Bone marrow (tissue), 2 donors: ENCODE measurements around the gene STRIP2.
"Not testable (repeated sequence)": the region's sequence is repeated elsewhere in the genome, so short reads cannot be mapped to it uniquely, and the experiment has no call there.

ENCODE experiments used
- DNase-seq, 2 donors: peaks; one replicate each; lab custom pipeline; 2025; lab: John Stamatoyannopoulos, UW

STRIP2 gene

GRCh38 chr7:129433847-129434674 is at the start of gene STRIP2:
Gene STRIP2, plus strand, starts transcription at chr7:129434432. Its CDS starts 41 bp downstream, at chr7:129434473.
- DNase-seq: peak; percentile 58 to 73

GRCh38 chr7:129385116-129385515 is 49.1 kb upstream of the STRIP2 start:
- DNase-seq: no peak

GRCh38 chr7:129385598-129385997 is 48.6 kb upstream of the STRIP2 start:
- DNase-seq: no peak

- no peak for DNase-seq
Observed at GRCh38 chr7:129386506-129386905, 47.7 kb upstream of the STRIP2 start.

GRCh38 chr7:129387537-129387936 is 46.7 kb upstream of the STRIP2 start:
- DNase-seq: no peak

GRCh38 chr7:129388333-129389098 is 45.7 kb upstream of the STRIP2 start:
- DNase-seq: no peak

GRCh38 chr7:129389829-129390228 is 44.4 kb upstream of the STRIP2 start:
- no peak for DNase-seq

GRCh38 chr7:129390314-129390713 is 43.9 kb upstream of the STRIP2 start:
- DNase-seq: no peak

- DNase-seq: no peak
Observed at GRCh38 chr7:129391546-129392171, 42.6 kb upstream of the STRIP2 start.

- DNase-seq: no peak
Observed at GRCh38 chr7:129393255-129393654, 41.0 kb upstream of the STRIP2 start.

GRCh38 chr7:129394101-129394500 is 40.1 kb upstream of the STRIP2 start:
- DNase-seq: no peak

GRCh38 chr7:129394982-129395914 is 39.0 kb upstream of the STRIP2 start:
- DNase-seq: no peak

GRCh38 chr7:129401228-129401966 is 32.8 kb upstream of the STRIP2 start:
- peak in 1 of 2 donors; percentile 88 for DNase-seq

- DNase-seq: no peak
Observed at GRCh38 chr7:129401967-129402860, 32.0 kb upstream of the STRIP2 start.

GRCh38 chr7:129405527-129405926 is 28.7 kb upstream of the STRIP2 start:
- DNase-seq: no peak

- not testable (repeated sequence) for DNase-seq
Observed at GRCh38 chr7:129410238-129410637, 24.0 kb upstream of the STRIP2 start.

- DNase-seq: no peak
Observed at GRCh38 chr7:129412501-129412900, 21.7 kb upstream of the STRIP2 start.

GRCh38 chr7:129417073-129417472 is 17.2 kb upstream of the STRIP2 start:
- DNase-seq: no peak

GRCh38 chr7:129421717-129422250 is 12.4 kb upstream of the STRIP2 start:
- DNase-seq: no peak

- DNase-seq: no peak
Observed at GRCh38 chr7:129422727-129423126, 11.5 kb upstream of the STRIP2 start.
